Nephron progenitor cell (in vitro differentiated cells): ENCODE data around the gene IL17B.

ENCODE experiments used
- DNase-seq: peaks from one replicate; pipeline ENCODE4 v3.0.0; 2021
- H3K27ac Mint-ChIP-seq: 2 replicates; pipeline ENCODE4 v1.8.0; 2021; ENCODE audit warnings: mild to moderate bottlenecking, moderate library complexity, mixed read lengths
- H3K27me3 Mint-ChIP-seq: 2 replicates; pipeline ENCODE4 v1.8.0; 2021; ENCODE audit warnings: mild to moderate bottlenecking, low read depth, mixed read lengths; ENCODE audit not compliant: poor library complexity
- H3K36me3 Mint-ChIP-seq: 2 replicates; pipeline ENCODE4 v1.8.0; 2021; ENCODE audit warnings: low read depth, mixed read lengths
- H3K4me1 Mint-ChIP-seq: 2 replicates; pipeline ENCODE4 v1.8.0; 2021; ENCODE audit warnings: mixed read lengths
- H3K4me3 Mint-ChIP-seq: 2 replicates; pipeline ENCODE4 v1.8.0; 2021; ENCODE audit warnings: mild to moderate bottlenecking, moderate library complexity, mixed read lengths
- H3K9me3 Mint-ChIP-seq: 2 replicates; pipeline ENCODE4 v1.8.0; 2021; ENCODE audit warnings: mild to moderate bottlenecking, moderate library complexity, mixed read lengths
- TF ChIP-seq, protein P1 (sequence below): fragments of 200-600 bp; sonication (generic); IDR thresholded peaks from 2 replicates; pipeline ENCODE4 v1.5.0; 2021; ENCODE audit warnings: antibody characterized with exemption

Gene IL17B

GRCh38 chr5:149383399-149383798 lies 4.3 kb upstream of the IL17B start:
- Mint-ChIP-seq H3K27ac (no peak overlapping the region), H3K27me3 (peaks cover 6% of the 10 kb centered on the region), H3K36me3 (no peaks in the 10 kb centered on the region), H3K9me3 (peaks cover 6% of the 10 kb centered on the region), H3K4me3 (no peak overlapping the region), H3K4me1 (peaks cover 88% of the 10 kb centered on the region)
- TF ChIP-seq, protein P1, sequence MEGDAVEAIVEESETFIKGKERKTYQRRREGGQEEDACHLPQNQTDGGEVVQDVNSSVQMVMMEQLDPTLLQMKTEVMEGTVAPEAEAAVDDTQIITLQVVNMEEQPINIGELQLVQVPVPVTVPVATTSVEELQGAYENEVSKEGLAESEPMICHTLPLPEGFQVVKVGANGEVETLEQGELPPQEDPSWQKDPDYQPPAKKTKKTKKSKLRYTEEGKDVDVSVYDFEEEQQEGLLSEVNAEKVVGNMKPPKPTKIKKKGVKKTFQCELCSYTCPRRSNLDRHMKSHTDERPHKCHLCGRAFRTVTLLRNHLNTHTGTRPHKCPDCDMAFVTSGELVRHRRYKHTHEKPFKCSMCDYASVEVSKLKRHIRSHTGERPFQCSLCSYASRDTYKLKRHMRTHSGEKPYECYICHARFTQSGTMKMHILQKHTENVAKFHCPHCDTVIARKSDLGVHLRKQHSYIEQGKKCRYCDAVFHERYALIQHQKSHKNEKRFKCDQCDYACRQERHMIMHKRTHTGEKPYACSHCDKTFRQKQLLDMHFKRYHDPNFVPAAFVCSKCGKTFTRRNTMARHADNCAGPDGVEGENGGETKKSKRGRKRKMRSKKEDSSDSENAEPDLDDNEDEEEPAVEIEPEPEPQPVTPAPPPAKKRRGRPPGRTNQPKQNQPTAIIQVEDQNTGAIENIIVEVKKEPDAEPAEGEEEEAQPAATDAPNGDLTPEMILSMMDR = no peak
- no peak for DNase-seq

- peaks cover 6% of the 10 kb centered on the region for H3K27me3 Mint-ChIP-seq
- peaks cover 3% of the 10 kb centered on the region for H3K9me3 Mint-ChIP-seq
- H3K4me1 Mint-ChIP-seq = peaks cover 85% of the 10 kb centered on the region
- no peak for DNase-seq
- H3K36me3 Mint-ChIP-seq = no peaks in the 10 kb centered on the region
- no peak overlapping the region for H3K4me3 Mint-ChIP-seq
- H3K27ac Mint-ChIP-seq = no peak overlapping the region
- TF ChIP-seq, protein P1 = no peak
Measured at GRCh38 chr5:149382517-149383220, 3.6 kb upstream of the IL17B start.

- no peaks in the 10 kb centered on the region for H3K36me3 Mint-ChIP-seq
- H3K27ac Mint-ChIP-seq = peak overlapping the region; percentile 80
- H3K4me3 Mint-ChIP-seq = peak overlapping the region; percentile 44
- H3K9me3 Mint-ChIP-seq = peaks cover under 1% of the 10 kb centered on the region
- peaks cover 78% of the 10 kb centered on the region for H3K4me1 Mint-ChIP-seq
- TF ChIP-seq, protein P1 = peak; percentile 84
- peak; percentile 91 for DNase-seq
- H3K27me3 Mint-ChIP-seq = peaks cover 6% of the 10 kb centered on the region
Measured at GRCh38 chr5:149381986-149382338, 2.9 kb upstream of the IL17B start.

DNA sequence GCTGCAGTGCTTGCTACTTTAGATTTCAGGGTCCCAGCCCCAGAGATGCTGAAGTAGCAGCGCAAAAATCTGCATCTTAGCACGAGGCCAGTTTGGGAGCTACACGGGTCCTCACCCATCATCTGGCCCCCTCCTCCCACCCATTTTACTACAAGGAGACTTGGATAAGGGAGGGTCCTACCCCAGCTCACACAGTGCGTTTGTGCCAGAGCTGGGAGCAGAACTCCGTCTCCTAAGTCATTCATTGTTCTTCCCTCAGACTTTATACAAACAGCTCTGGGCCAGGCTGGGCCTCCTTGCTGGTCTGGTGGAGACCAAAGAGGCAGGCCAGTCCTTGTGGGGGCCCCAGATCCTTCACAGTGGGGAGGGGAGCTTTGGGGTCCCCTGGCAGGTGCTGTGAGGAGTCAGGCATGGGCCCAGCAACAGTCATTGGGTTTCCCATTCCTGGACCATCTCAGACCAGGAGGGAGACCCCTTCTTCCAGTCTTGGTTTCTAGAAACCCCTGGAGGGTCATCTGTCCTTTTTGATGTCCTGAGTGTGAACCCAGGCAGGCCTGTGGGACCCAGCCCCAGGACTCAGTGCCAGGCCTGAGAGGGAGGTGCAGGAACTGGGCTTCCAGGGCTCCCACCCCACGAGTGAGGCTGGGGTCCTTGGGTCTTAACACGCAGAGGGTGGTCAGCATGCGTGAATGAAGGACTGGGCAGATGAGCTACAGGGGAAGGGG lies 2.3 kb upstream of the IL17B start:
- Mint-ChIP-seq H3K27ac (no peak overlapping the region), H3K27me3 (peaks cover 6% of the 10 kb centered on the region), H3K4me3 (no peak overlapping the region), H3K36me3 (no peaks in the 10 kb centered on the region), H3K4me1 (peaks cover 73% of the 10 kb centered on the region), H3K9me3 (no peaks in the 10 kb centered on the region)
- TF ChIP-seq, protein P1 = no peak
- DNase-seq = no peak

GRCh38 chr5:149380466-149381121 lies 1.5 kb upstream of the IL17B start:
- H3K4me1 Mint-ChIP-seq = peaks cover 65% of the 10 kb centered on the region
- no peaks in the 10 kb centered on the region for H3K36me3 Mint-ChIP-seq
- no peak for DNase-seq
- peak overlapping the region; percentile 54 for H3K27ac Mint-ChIP-seq
- no peak overlapping the region for H3K4me3 Mint-ChIP-seq
- H3K27me3 Mint-ChIP-seq = peaks cover 6% of the 10 kb centered on the region
- TF ChIP-seq, protein P1 = no peak
- no peaks in the 10 kb centered on the region for H3K9me3 Mint-ChIP-seq
